Astrocyte of the cerebellum (primary cell): ENCODE data around the gene LRRC45.

Experiments
- DNase-seq: peaks from one replicate; pipeline ENCODE4 v3.0.0-alpha.2; 2011; ENCODE audit warnings: low read depth
- H3K4me3 ChIP-seq: 2 replicates; pipeline ENCODE4 v1.5.1; 2011; ENCODE audit warnings: mild to moderate bottlenecking, low read depth, low read length, moderate library complexity
- in situ Hi-C: cut with HindIII; loops from 2 replicates; pipeline ENCODE4 v1.10.0; 2017; ENCODE audit warnings: low sequenced_read_pairs
- TF ChIP-seq, protein P1 (sequence below): IDR thresholded peaks from 2 replicates; pipeline ENCODE4 v1.5.1; 2012; ENCODE audit warnings: low read length, low read depth, moderate library complexity, mild to moderate bottlenecking; ENCODE audit errors: missing control alignments

LRRC45 gene

DNA sequence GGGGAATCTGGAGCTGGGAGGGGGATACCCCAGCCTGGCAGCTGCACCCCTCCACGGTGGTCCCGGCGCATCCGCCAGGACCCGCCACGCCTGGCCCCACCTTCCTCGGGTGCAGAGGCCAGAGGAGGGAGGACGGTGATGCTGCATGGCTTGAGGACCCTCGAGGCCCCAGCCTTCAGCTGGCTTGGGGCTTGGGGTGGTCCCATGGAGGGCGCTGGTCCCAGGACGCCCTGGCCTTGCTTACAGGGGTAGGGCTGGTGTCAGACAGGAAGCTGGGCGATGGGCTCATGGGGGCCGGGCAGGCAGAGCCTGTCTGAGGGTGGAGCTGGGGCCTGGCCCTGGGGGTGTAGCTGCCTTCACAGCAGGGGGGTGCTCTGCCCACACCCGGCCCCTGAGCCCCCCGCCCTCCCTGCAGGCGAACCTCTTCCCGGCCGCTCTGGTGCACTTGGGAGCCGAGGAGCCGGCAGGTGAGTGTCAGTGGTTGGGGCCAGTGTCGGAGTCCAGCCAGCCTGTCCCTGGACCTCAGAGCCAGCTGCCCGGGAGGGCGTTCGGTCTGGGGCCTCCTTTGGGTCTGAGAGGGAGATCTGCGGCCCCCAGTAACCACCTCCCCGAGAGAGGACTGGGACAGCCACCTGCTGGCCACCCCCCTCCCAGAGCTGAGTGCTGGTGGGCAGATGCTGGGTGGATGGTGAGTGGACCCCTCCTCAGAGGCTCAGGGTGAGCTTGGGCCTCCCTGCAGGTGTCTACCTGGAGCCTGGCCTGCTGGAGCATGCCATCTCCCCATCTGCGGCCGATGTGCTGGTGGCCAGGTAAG is 6.8 kb upstream of the LRRC45 start:
- no peak for DNase-seq
- in situ Hi-C loops = no loop called here
- H3K4me3 ChIP-seq = no peak overlapping the region
- TF ChIP-seq, protein P1, sequence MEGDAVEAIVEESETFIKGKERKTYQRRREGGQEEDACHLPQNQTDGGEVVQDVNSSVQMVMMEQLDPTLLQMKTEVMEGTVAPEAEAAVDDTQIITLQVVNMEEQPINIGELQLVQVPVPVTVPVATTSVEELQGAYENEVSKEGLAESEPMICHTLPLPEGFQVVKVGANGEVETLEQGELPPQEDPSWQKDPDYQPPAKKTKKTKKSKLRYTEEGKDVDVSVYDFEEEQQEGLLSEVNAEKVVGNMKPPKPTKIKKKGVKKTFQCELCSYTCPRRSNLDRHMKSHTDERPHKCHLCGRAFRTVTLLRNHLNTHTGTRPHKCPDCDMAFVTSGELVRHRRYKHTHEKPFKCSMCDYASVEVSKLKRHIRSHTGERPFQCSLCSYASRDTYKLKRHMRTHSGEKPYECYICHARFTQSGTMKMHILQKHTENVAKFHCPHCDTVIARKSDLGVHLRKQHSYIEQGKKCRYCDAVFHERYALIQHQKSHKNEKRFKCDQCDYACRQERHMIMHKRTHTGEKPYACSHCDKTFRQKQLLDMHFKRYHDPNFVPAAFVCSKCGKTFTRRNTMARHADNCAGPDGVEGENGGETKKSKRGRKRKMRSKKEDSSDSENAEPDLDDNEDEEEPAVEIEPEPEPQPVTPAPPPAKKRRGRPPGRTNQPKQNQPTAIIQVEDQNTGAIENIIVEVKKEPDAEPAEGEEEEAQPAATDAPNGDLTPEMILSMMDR = no peak

DNA sequence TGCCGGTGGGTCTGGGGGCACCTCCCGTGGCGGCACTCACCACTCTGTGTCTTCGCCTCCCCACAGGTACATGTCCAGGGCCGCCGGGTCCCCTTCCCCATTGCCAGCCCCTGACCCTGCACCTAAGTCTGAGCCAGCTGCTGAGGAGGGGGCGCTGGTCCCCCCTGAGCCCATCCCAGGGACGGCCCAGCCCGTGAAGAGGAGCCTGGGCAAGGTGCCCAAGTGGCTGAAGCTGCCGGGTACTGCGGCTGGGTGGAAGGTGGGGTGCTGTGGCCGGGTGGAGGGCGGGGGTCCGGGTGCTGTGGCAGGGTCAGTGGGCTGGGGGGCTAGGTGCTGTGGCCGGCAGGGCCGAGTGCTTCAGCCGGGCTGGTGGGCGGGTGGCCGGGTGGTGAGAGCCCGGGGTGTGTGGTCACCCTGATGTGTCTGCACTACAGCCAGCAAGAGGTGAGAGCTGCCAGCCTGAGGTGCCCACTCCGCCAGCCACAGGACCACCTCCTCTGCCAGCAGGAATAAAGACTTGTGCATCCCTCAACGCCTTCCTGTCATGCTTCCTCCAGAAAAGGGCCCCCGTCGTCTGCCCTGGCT is 6.1 kb upstream of the LRRC45 start:
- in situ Hi-C loops = no loop called here
- DNase-seq = no peak
- no peak overlapping the region for H3K4me3 ChIP-seq
- TF ChIP-seq, protein P1 = no peak

DNA sequence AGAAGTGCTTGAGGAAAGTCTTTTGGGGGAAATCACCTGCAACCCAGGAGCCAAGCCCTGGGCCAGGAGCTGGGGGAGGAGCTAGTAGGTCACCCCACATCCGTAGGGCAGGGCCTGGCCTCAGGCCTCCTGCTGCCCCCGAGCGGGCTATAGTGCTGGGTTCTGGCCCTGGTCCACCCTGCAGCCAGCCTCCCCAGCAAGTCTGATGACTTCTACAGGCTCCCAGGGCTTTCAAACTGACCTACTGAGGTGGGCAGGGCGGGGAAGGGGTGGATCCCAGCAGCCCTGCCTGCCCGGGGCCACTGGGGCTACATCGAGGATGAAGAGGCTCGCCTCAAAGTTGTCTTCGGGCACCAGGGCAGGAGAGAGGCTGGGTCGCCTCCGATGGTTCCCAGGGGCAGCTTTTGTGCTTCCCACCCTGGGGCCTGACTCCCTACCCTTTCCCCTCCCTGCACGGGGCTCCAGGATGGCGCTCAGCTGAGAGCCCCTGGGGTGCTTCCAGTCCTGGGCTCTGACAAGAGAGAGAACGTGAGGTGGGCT is 5.4 kb upstream of the LRRC45 start:
- in situ Hi-C loops = no loop called here
- TF ChIP-seq, protein P1 = no peak
- DNase-seq = no peak
- no peak overlapping the region for H3K4me3 ChIP-seq

DNA sequence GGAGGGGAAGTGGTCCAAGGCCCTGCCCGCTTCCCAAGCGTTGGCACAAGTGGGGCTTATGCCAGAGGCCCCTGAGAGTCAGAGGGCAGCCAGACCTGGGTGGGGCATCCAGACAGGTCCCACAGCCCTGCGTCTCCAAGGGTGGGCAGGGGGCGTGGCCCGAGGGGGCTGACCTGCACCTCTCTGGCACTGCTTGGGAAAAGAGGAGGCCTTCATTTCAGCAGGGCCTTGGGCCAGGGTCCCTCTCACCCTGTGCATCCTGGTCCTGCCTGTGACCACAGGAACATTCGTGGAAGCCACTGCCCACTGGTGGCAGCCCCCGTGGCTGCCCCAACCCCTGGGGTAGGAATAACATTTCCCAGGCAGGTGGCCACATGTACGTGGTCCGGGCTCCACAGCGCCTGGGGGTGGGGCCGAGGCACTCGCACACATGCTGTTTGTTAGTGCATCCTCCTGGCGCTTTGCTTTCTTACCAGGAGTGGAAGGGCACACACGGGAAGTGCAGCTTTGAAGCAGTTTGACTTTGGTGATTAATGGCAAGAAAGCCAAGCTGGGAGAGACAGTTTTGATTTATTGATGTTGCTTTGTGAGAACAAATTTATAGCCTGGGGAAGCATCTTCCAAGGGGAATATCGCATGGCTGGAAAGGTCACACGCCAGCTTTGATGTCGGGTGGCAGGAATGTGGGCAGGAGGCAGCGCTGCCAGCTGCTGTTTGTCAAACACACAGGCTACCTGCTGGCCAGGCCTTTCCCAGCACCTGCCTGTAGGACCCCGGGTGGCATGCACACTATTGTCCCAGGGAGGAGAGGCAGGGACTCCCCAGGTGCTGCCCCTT is 4.7 kb upstream of the LRRC45 start:
- TF ChIP-seq, protein P1 = no peak
- in situ Hi-C loops = no loop called here
- H3K4me3 ChIP-seq = no peak overlapping the region
- no peak for DNase-seq

DNA sequence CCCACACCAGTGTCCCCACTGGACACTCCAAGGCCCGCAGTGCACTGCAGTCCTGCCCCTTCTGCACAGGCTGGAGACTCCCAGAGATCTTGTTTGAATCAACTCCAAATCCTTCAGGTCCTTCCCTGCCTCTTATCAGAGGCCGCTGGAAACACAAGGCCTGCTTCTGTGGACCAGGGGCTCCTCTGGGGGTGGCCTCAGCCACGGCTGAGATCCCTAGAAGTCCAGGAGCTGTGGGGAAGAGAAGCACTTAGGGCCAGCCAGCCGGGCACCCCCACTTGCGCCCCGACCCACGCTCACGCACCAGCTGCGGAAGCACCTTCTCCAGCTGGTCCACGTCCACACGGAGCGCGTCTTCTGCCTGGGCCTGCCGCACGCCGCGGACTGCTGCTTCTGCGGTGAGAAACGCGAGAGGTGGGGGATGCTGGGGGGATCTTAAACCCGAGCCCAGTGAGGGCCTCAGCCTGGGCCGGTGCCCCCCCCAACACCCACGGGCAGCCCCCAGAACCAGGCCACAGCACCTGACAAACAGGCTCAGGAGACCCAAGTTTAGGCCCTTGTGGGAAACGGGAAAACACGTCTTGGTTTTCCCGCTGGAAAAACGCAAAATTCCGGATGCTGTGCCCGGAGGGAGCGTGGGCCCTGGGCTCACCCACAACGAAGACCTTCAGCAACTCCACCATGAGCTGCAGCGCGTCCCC is 4.0 kb upstream of the LRRC45 start:
- TF ChIP-seq, protein P1 = no peak
- in situ Hi-C loops = no loop called here
- no peak overlapping the region for H3K4me3 ChIP-seq
- DNase-seq = no peak
